GM18502 (cell line): ENCODE results near the gene HEXD.
A peak's percentile ranks its signal among the peaks of the same experiment; 100 is the strongest.

Source experiments
- ATAC-seq: cut with Tn5 transposase; IDR thresholded peaks from one replicate; pipeline ENCODE4 v1.9.1; 2021; ENCODE audit warnings: mild to moderate bottlenecking; ENCODE audit not compliant: unreplicated experiment, poor library complexity

HEXD gene

GRCh38 chr17:82438401-82439193 is 20.4 kb downstream of the HEXD start:
- ATAC-seq = no peak

- no peak for ATAC-seq
Observed at GRCh38 chr17:82439194-82439828, 21.2 kb downstream of the HEXD start.

- ATAC-seq = no peak
Observed at GRCh38 chr17:82439829-82440365, 21.8 kb downstream of the HEXD start.

GRCh38 chr17:82440469-82440981 is 22.4 kb downstream of the HEXD start:
- no peak for ATAC-seq

- ATAC-seq = no peak
Observed at GRCh38 chr17:82440991-82441627, 23.0 kb downstream of the HEXD start.

GRCh38 chr17:82441691-82442487 is 23.7 kb downstream of the HEXD start:
- ATAC-seq = no peak

GRCh38 chr17:82442643-82443464 is 24.7 kb downstream of the HEXD start:
- no peak for ATAC-seq

GRCh38 chr17:82443465-82444283 is 25.5 kb downstream of the HEXD start:
- no peak for ATAC-seq

GRCh38 chr17:82444284-82444893 is 26.2 kb downstream of the HEXD start:
- ATAC-seq = no peak

GRCh38 chr17:82444941-82445521 is 26.9 kb downstream of the HEXD start:
- no peak for ATAC-seq

GRCh38 chr17:82445542-82445941 is 27.4 kb downstream of the HEXD start:
- ATAC-seq = no peak

- no peak for ATAC-seq
Observed at GRCh38 chr17:82446124-82446523, 28.0 kb downstream of the HEXD start.

- ATAC-seq = no peak
Observed at GRCh38 chr17:82446649-82447048, 28.5 kb downstream of the HEXD start.

- no peak for ATAC-seq
Observed at GRCh38 chr17:82447876-82448275, 29.7 kb downstream of the HEXD start.

- peak; percentile 44 for ATAC-seq
Observed at GRCh38 chr17:82449131-82449882, 31.2 kb downstream of the HEXD start.

GRCh38 chr17:82449883-82450356 is 31.8 kb downstream of the HEXD start:
- ATAC-seq = peak; percentile 23
